ENCODE measurements around the gene ABCC1.

The ABCC1 gene

GRCh38 chr16:15983898-15984297, 34.5 kb downstream of the ABCC1 start:
- DNase-seq = no peak
- TF ChIP-seq POLR2A (IDR thresholded peaks at IDR 0.05; ENCODE audit: low read length) (no peak), GATA1 (IDR thresholded peaks at IDR 0.05; ENCODE audit: low read depth, low read length) (no peak)

DNA sequence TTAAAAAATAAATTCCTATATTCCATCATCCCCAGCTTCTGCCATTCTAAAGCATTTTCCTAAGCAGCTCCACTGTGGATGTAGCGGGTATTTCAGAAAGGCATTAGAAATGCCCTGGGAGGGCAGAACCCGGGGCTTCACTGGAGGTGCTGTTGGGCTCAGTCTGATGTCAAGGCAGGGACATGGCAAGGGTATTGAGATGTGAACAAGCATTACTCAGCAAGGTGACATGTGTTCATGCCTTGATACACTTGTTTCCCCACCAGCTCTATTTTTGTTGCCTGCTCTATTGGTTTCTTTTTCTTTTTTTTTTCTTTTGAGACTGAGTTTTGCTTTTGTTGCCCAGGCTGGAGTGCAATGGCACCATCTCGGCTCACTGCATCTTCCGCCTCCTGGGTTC, 35.7 kb downstream of the ABCC1 start:
- no peak for DNase-seq
- TF ChIP-seq GATA1 (IDR thresholded peaks at IDR 0.05; ENCODE audit: low read depth, low read length) (no peak), POLR2A (IDR thresholded peaks at IDR 0.05; ENCODE audit: low read length) (no peak)

- TF ChIP-seq GATA1 (IDR thresholded peaks at IDR 0.05; ENCODE audit: low read depth, low read length) = no peak
- TF ChIP-seq POLR2A (IDR thresholded peaks at IDR 0.05; ENCODE audit: low read length) = no peak
- no peak for DNase-seq
Observed at GRCh38 chr16:15986261-15986660, 36.8 kb downstream of the ABCC1 start.

GRCh38 chr16:15988268-15989013, 39.0 kb downstream of the ABCC1 start:
- DNase-seq = peak; percentile 76 to 88
- TF ChIP-seq POLR2A (IDR thresholded peaks at IDR 0.05; ENCODE audit: low read length) (no peak), GATA1 (IDR thresholded peaks at IDR 0.05; ENCODE audit: low read depth, low read length) (no peak)

DNA sequence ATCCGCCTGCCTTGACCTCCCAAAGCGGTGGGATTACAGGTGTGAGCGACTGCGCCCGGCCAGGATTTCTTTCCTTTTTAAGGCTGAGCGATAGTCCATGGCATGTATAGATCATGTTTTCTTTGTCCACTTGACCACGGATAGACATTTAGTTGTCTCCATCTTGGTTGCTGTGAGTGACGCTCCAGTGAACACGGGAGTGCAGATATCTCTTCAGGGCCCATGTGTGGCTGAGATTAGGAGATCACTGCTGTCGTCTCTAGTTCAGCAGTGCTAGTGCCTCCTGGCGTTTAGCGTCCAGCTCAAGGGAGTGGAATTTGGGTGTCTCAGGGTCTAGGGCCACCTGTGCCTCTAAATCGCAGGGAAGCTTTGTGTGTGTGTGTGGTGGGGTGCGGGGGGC, 41.5 kb downstream of the ABCC1 start:
- TF ChIP-seq POLR2A (IDR thresholded peaks at IDR 0.05; ENCODE audit: low read length) = no peak
- TF ChIP-seq GATA1 (IDR thresholded peaks at IDR 0.05; ENCODE audit: low read depth, low read length) = no peak
- peak; percentile 59 to 79 for DNase-seq

DNA sequence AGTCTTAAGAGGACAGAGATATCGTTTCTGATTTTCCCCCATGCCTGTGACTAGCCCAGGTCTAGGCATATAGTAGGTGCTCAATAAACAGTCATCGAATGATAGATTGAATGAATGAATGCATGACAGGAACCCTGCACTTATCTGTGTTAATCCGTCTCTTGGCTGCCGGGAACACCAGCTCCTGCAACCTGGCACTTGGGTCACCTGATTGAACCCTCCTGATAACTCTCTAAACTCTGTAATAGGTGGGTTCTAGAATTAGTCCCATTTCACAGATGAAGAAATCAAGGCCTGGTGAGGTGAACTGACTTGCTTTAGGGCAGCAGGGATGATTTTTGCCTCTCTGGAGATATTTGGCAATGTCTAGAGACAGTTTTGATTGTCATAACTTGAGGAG, 43.7 kb downstream of the ABCC1 start:
- TF ChIP-seq GATA1 (IDR thresholded peaks at IDR 0.05; ENCODE audit: low read depth, low read length) (no peak), POLR2A (IDR thresholded peaks at IDR 0.05; ENCODE audit: low read length) (no peak)
- DNase-seq = no peak

GRCh38 chr16:15993541-15993940, 44.1 kb downstream of the ABCC1 start:
- no peak for DNase-seq
- TF ChIP-seq POLR2A (IDR thresholded peaks at IDR 0.05; ENCODE audit: low read length) (no peak), GATA1 (IDR thresholded peaks at IDR 0.05; ENCODE audit: low read depth, low read length) (no peak)

GRCh38 chr16:15993946-15994665, 44.7 kb downstream of the ABCC1 start:
- TF ChIP-seq POLR2A (IDR thresholded peaks at IDR 0.05; ENCODE audit: low read length) = no peak
- no peak for TF ChIP-seq GATA1 (IDR thresholded peaks at IDR 0.05; ENCODE audit: low read depth, low read length)
- no peak for DNase-seq

GRCh38 chr16:15996432-15997109, 47.2 kb downstream of the ABCC1 start:
- peak in 1 of 2 experiments; percentile 11 for DNase-seq
- TF ChIP-seq POLR2A (IDR thresholded peaks at IDR 0.05; ENCODE audit: low read length) (no peak), GATA1 (IDR thresholded peaks at IDR 0.05; ENCODE audit: low read depth, low read length) (no peak)

- no peak for DNase-seq
- TF ChIP-seq POLR2A (IDR thresholded peaks at IDR 0.05; ENCODE audit: low read length) = no peak
- TF ChIP-seq GATA1 (IDR thresholded peaks at IDR 0.05; ENCODE audit: low read depth, low read length) = no peak
Observed at GRCh38 chr16:16000685-16001084, 51.3 kb downstream of the ABCC1 start.

GRCh38 chr16:16001596-16002255, 52.3 kb downstream of the ABCC1 start:
- no peak for TF ChIP-seq GATA1 (IDR thresholded peaks at IDR 0.05; ENCODE audit: low read depth, low read length)
- no peak for TF ChIP-seq POLR2A (IDR thresholded peaks at IDR 0.05; ENCODE audit: low read length)
- peak in 1 of 2 experiments; percentile 16 for DNase-seq

- no peak for DNase-seq
- TF ChIP-seq POLR2A (IDR thresholded peaks at IDR 0.05; ENCODE audit: low read length) (no peak), GATA1 (IDR thresholded peaks at IDR 0.05; ENCODE audit: low read depth, low read length) (no peak)
Observed at GRCh38 chr16:16003719-16004313, 54.4 kb downstream of the ABCC1 start.

- TF ChIP-seq GATA1 (IDR thresholded peaks at IDR 0.05; ENCODE audit: low read depth, low read length) (no peak), POLR2A (IDR thresholded peaks at IDR 0.05; ENCODE audit: low read length) (no peak)
- no peak for DNase-seq
Observed at GRCh38 chr16:16004314-16004749, 54.9 kb downstream of the ABCC1 start.
